Naive thymus-derived CD4-positive, alpha-beta T cell (primary cell): ENCODE measurements around the gene TBC1D5. TPM values are rescaled to one million over a fixed set of nuclear protein-coding genes. Genes with fewer than 3 reads are reported as not detected.

ENCODE experiments used
- ATAC-seq: fragments of 150-1000 bp; cut with Tn5 transposase; 2 replicates; pipeline ENCODE4 v1.10.0; 2021; ENCODE audit warnings: mild to moderate bottlenecking, moderate library complexity
- CTCF ChIA-PET: fragments of 350-600 bp; sonication (Branson Sonifier 250); formaldehyde crosslinking; loops from one replicate; lab custom pipeline; 2021; ENCODE audit warnings: antibody characterized with exemption; lab: Charles Lee
- POLR2A ChIA-PET: fragments of 350-600 bp; sonication (Branson Sonifier 250); formaldehyde crosslinking; loops from one replicate; lab custom pipeline; 2021; ENCODE audit warnings: antibody characterized with exemption, inconsistent platforms; lab: Charles Lee
- DNase-seq, 9 donors: peaks; one replicate each; pipeline versions ENCODE4 v3.0.0 to v3.0.0-alpha.2; 2020 to 2022; ENCODE audit warnings: mixed read lengths in 1 of 9
- H3K27ac ChIP-seq: one replicate; pipeline ENCODE4 v1.7.0; 2013; ENCODE audit warnings: mild to moderate bottlenecking, low read depth, low read length, moderate library complexity
- H3K27me3 ChIP-seq, 2 donors: one replicate each; pipeline ENCODE4 v1.7.0; 2013; ENCODE audit warnings: low read length in 2 of 2, mild to moderate bottlenecking in 2 of 2, moderate library complexity in 2 of 2; ENCODE audit not compliant: control insufficient read depth in 2 of 2, insufficient read depth in 2 of 2
- H3K36me3 ChIP-seq, 3 experiments: 1 replicate in 2 of 3; 2 replicates in 1 of 3; pipeline ENCODE4 v1.7.0; 2013; ENCODE audit warnings: low read length in 3 of 3, mild to moderate bottlenecking in 3 of 3, moderate library complexity in 1 of 3; ENCODE audit not compliant: insufficient read depth in 3 of 3, control insufficient read depth in 2 of 3
- H3K4me1 ChIP-seq, 2 donors: one replicate each; pipeline ENCODE4 v1.7.0; 2013; ENCODE audit warnings: low read length in 2 of 2, mild to moderate bottlenecking in 2 of 2, moderate library complexity in 1 of 2; ENCODE audit not compliant: control insufficient read depth in 2 of 2, insufficient read depth in 2 of 2
- H3K4me3 ChIP-seq: 2 replicates; pipeline ENCODE4 v1.7.0; 2013; ENCODE audit warnings: mild to moderate bottlenecking, low read length
- H3K9me3 ChIP-seq, 3 experiments: 1 replicate in 2 of 3; 2 replicates in 1 of 3; pipeline ENCODE4 v1.7.0; 2013; ENCODE audit warnings: low read length in 3 of 3; ENCODE audit not compliant: control insufficient read depth in 2 of 3
- H3K27ac Mint-ChIP-seq, 9 donors: one replicate each; pipeline ENCODE4 v1.8.0; 2020 to 2022; ENCODE audit warnings: mixed read lengths in 9 of 9, mild to moderate bottlenecking in 8 of 9, moderate library complexity in 5 of 9, inconsistent platforms in 2 of 9
- H3K27me3 Mint-ChIP-seq, 5 donors: one replicate each; pipeline ENCODE4 v1.8.0; 2021 to 2022; ENCODE audit warnings: mixed read lengths in 5 of 5, mild to moderate bottlenecking in 1 of 5
- H3K36me3 Mint-ChIP-seq, 5 donors: one replicate each; pipeline ENCODE4 v1.8.0; 2020 to 2022; ENCODE audit warnings: mixed read lengths in 5 of 5, mild to moderate bottlenecking in 3 of 5, inconsistent platforms in 1 of 5
- H3K4me1 Mint-ChIP-seq, 7 donors: one replicate each; pipeline ENCODE4 v1.8.0; 2020 to 2022; ENCODE audit warnings: mixed read lengths in 7 of 7, mild to moderate bottlenecking in 3 of 7, inconsistent platforms in 1 of 7
- H3K4me3 Mint-ChIP-seq, 10 donors: one replicate each; pipeline ENCODE4 v1.8.0; 2020 to 2022; ENCODE audit warnings: mild to moderate bottlenecking in 10 of 10, mixed read lengths in 10 of 10, moderate library complexity in 6 of 10, inconsistent platforms in 2 of 10
- H3K9me3 Mint-ChIP-seq, 11 donors: one replicate each; pipeline ENCODE4 v1.8.0; 2020 to 2022; ENCODE audit warnings: mixed read lengths in 11 of 11, mild to moderate bottlenecking in 4 of 11, inconsistent platforms in 1 of 11, moderate library complexity in 1 of 11
- intact Hi-C, 2 donors: fragments of 100-400 bp; cut with micrococcal nuclease; formaldehyde crosslinking; loops; one replicate each; pipeline ENCODE4 v1.15.1; 2023
- polyA plus RNA-seq, 2 donors: library from polyadenylated mRNA; unstranded; fragments of 300-500 nt; fragmentation: Illumina TruSeq; gene quantifications; one replicate each; pipeline ENCODE4 v1.2.3, GENCODE V29; 2021
- total RNA-seq, 6 experiments: library from RNA in 5 of 6; stranded (reverse) in 5 of 6; gene quantifications; 1 replicate in 5 of 6; 2 replicates in 1 of 6; pipeline ENCODE4 v1.2.3 and lab custom pipeline; 2021 to 2026

Gene TBC1D5
- total and polyA plus RNA-seq, 7 experiments from 2014 or later: 30.5 to 54.0 (median 37.4) TPM

- CTCF ChIA-PET: no interaction called here
Observed at GRCh38 chr3:17204049-17204650, 538.3 kb downstream of the TBC1D5 start.

GRCh38 chr3:17201538-17201937 lies 540.9 kb downstream of the TBC1D5 start:
- no peaks in the 10 kb centered on the region for H3K36me3 ChIP-seq
- no peaks in the 10 kb centered on the region for H3K4me1 ChIP-seq
- intact Hi-C loops: no loop called here
- no peak overlapping the region for H3K27ac ChIP-seq
- peaks cover 0 to 7% (median 4%) of the 10 kb centered on the region in 7 donors for H3K4me1 Mint-ChIP-seq
- peaks cover 9 to 38% (median 22%) of the 10 kb centered on the region in 11 donors for H3K9me3 Mint-ChIP-seq
- no peak overlapping the region for H3K4me3 Mint-ChIP-seq
- ChIA-PET POLR2A (no interaction called here), CTCF (no interaction called here)
- peaks cover 21 to 79% (median 58%) of the 10 kb centered on the region in 5 donors for H3K36me3 Mint-ChIP-seq
- H3K27me3 Mint-ChIP-seq: no peaks in the 10 kb centered on the region
- ATAC-seq (no peak), DNase-seq (no peak)
- no peak overlapping the region for H3K27ac Mint-ChIP-seq
- H3K4me3 ChIP-seq: no peak overlapping the region
- H3K9me3 ChIP-seq: peaks cover 0 to 12% (median 0%) of the 10 kb centered on the region in 3 experiments
- no peaks in the 10 kb centered on the region for H3K27me3 ChIP-seq

More at GRCh38 chr3:17204049-17204650, 538.3 kb downstream of the TBC1D5 start:
- Histone ChIP-seq H3K9me3 (peaks cover 0 to 12% (median 0%) of the 10 kb centered on the region in 3 experiments), H3K27me3 (no peaks in the 10 kb centered on the region), H3K4me3 (no peak overlapping the region), H3K4me1 (no peaks in the 10 kb centered on the region), H3K36me3 (no peaks in the 10 kb centered on the region), H3K27ac (no peak overlapping the region)
- intact Hi-C loops: no loop called here
- Mint-ChIP-seq H3K4me3 (no peak overlapping the region), H3K9me3 (peaks cover 9 to 38% (median 22%) of the 10 kb centered on the region in 11 donors), H3K4me1 (peaks cover 0 to 7% (median 4%) of the 10 kb centered on the region in 7 donors), H3K27me3 (no peaks in the 10 kb centered on the region), H3K27ac (no peak overlapping the region), H3K36me3 (peaks cover 21 to 81% (median 71%) of the 10 kb centered on the region in 5 donors)
- POLR2A ChIA-PET: no interaction called here
- DNase-seq: no peak
- no peak for ATAC-seq

DNA sequence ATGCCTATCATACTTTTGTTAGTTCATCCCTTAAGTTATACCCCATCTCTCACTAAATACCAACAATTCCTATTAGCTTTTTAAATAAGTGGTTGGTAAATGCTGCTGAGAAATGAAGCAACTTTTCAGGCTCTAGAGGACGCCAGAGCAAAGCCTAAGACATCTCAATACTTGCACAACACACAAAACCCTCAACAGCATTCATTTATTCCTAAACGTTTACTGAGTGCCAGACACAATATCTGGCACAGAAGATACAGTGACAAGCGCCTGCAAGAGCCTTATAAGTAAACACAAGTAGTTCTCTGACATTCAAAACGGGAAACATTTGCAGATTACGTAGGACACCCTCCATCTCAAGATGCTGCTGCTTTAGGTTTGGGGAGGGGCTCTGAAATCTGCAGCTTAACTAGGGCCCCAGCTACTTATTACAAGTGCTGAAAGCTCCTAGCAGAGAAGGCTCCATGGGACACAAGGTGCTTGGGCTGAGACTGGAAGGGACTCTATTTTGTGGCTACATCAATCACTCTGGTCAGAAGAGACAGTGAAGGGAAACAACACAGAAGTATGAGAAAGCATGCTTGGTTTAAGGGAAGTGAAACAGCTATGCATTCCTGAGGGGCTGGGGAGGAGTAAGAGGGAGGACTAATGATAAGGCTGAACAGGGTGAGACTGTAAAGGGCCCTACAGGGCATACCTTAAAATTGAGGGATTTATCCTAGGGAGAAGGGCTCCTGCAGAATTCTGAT lies 546.4 kb downstream of the TBC1D5 start:
- Histone ChIP-seq H3K36me3 (no peaks in the 10 kb centered on the region), H3K27ac (no peak overlapping the region), H3K4me3 (no peak overlapping the region), H3K9me3 (no peaks in the 10 kb centered on the region), H3K4me1 (peaks cover 0 to 4% of the 10 kb centered on the region in 2 donors), H3K27me3 (no peaks in the 10 kb centered on the region)
- CTCF ChIA-PET: interaction anchor here (1.5 kb wide), 1 partner anchor 12 kb away, joined by 3 read pairs; no protein-coding TSS in a partner anchor
- no peak overlapping the region for H3K4me3 Mint-ChIP-seq
- H3K36me3 Mint-ChIP-seq: peaks cover 0 to 26% (median 14%) of the 10 kb centered on the region in 5 donors
- ATAC-seq: peak; percentile 71
- POLR2A ChIA-PET: no interaction called here
- intact Hi-C loops: no loop called here
- H3K9me3 Mint-ChIP-seq: peaks cover 0 to 3% (median 0%) of the 10 kb centered on the region in 11 donors
- no peaks in the 10 kb centered on the region for H3K27me3 Mint-ChIP-seq
- H3K27ac Mint-ChIP-seq: peak overlapping the region in 1 of 9 donors; percentile 15
- H3K4me1 Mint-ChIP-seq: peaks cover 0 to 12% (median 0%) of the 10 kb centered on the region in 7 donors
- DNase-seq: no peak

DNA sequence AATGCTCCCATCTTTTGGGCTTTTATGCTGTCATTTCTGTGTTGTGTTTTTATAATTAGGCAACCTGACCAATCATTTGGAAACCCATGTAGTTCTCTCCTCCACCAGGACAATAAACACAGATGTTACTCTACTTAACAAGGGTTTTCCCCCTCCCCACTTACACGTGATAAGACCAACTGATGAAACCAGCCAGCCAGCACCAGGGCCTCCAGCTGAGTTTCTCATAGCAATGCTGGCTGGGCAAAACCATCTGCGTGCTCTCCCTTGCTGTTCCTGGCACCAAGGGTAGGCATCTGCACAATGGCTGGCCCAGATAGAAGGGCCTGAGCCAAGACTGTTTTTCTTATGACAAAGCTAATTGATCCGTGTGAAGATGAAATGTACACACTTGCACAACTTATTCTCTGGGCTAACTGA lies 547.2 kb downstream of the TBC1D5 start:
- Mint-ChIP-seq H3K27ac (peak overlapping the region in 1 of 9 donors; percentile 18), H3K27me3 (no peaks in the 10 kb centered on the region), H3K9me3 (peaks cover 0 to 3% (median 0%) of the 10 kb centered on the region in 11 donors), H3K36me3 (peaks cover 2 to 28% (median 12%) of the 10 kb centered on the region in 5 donors), H3K4me3 (no peak overlapping the region), H3K4me1 (peaks cover 0 to 19% (median 4%) of the 10 kb centered on the region in 7 donors)
- H3K9me3 ChIP-seq: no peaks in the 10 kb centered on the region
- CTCF ChIA-PET: no interaction called here
- POLR2A ChIA-PET: no interaction called here
- no peaks in the 10 kb centered on the region for H3K36me3 ChIP-seq
- intact Hi-C loops: no loop called here
- no peaks in the 10 kb centered on the region for H3K27me3 ChIP-seq
- H3K4me1 ChIP-seq: peaks cover 0 to 8% of the 10 kb centered on the region in 2 donors
- DNase-seq (no peak), ATAC-seq (peak; percentile 31)
- no peak overlapping the region for H3K27ac ChIP-seq
- H3K4me3 ChIP-seq: no peak overlapping the region

- intact Hi-C loops: no loop called here
- no peaks in the 10 kb centered on the region for H3K9me3 ChIP-seq
- H3K9me3 Mint-ChIP-seq: no peaks in the 10 kb centered on the region
- peaks cover 4 to 25% (median 10%) of the 10 kb centered on the region in 5 donors for H3K36me3 Mint-ChIP-seq
- no peaks in the 10 kb centered on the region for H3K27me3 Mint-ChIP-seq
- no peak for DNase-seq
- H3K4me3 ChIP-seq: no peak overlapping the region
- peaks cover 0 to 24% (median 6%) of the 10 kb centered on the region in 7 donors for H3K4me1 Mint-ChIP-seq
- no peak for ATAC-seq
- no peak overlapping the region for H3K27ac ChIP-seq
- no peaks in the 10 kb centered on the region for H3K27me3 ChIP-seq
- CTCF ChIA-PET: no interaction called here
- no peak overlapping the region for H3K4me3 Mint-ChIP-seq
- no peaks in the 10 kb centered on the region for H3K36me3 ChIP-seq
- no peak overlapping the region for H3K27ac Mint-ChIP-seq
- POLR2A ChIA-PET: no interaction called here
- peaks cover 0 to 8% of the 10 kb centered on the region in 2 donors for H3K4me1 ChIP-seq
Observed at GRCh38 chr3:17194116-17194515, 548.3 kb downstream of the TBC1D5 start.

GRCh38 chr3:17192995-17193394 lies 549.4 kb downstream of the TBC1D5 start:
- no peaks in the 10 kb centered on the region for H3K27me3 Mint-ChIP-seq
- no peak for DNase-seq
- H3K27ac Mint-ChIP-seq: peak overlapping the region in 1 of 9 donors; percentile 23
- H3K9me3 Mint-ChIP-seq: no peaks in the 10 kb centered on the region
- intact Hi-C loops: no loop called here
- peaks cover 0 to 24% (median 6%) of the 10 kb centered on the region in 7 donors for H3K4me1 Mint-ChIP-seq
- Histone ChIP-seq H3K36me3 (no peaks in the 10 kb centered on the region), H3K4me3 (no peak overlapping the region), H3K27me3 (no peaks in the 10 kb centered on the region), H3K9me3 (no peaks in the 10 kb centered on the region), H3K4me1 (peaks cover 0 to 8% of the 10 kb centered on the region in 2 donors), H3K27ac (no peak overlapping the region)
- ChIA-PET CTCF (interaction anchor here (0.6 kb wide), 1 partner anchor 591 kb away, joined by 3 read pairs; no protein-coding TSS in a partner anchor), POLR2A (interaction anchor here (0.6 kb wide), 1 partner anchor 805 kb away, joined by 3 read pairs; no protein-coding TSS in a partner anchor)
- ATAC-seq: no peak
- no peak overlapping the region for H3K4me3 Mint-ChIP-seq
- H3K36me3 Mint-ChIP-seq: peaks cover 4 to 18% (median 7%) of the 10 kb centered on the region in 5 donors
